Stimulated activated CD4-positive, alpha-beta T cell treated with anti-CD3 and anti-CD28 coated beads, Interleukin-2, amount 100 ng/mL, for 4 hours (primary cell): ENCODE data around the gene LAMB4.
"Not testable (repeated sequence)": the region's sequence is repeated elsewhere in the genome, so short reads cannot be mapped to it uniquely, and the experiment has no call there.

ENCODE experiments used
- DNase-seq: peaks from one replicate; pipeline ENCODE4 v3.0.0-alpha.2; 2020; ENCODE audit warnings: low read depth

LAMB4 gene

GRCh38 chr7:108044345-108044744 lies 85.8 kb downstream of the LAMB4 start:
- DNase-seq = no peak

- no peak for DNase-seq
These were observed 91.2 kb downstream of the LAMB4 start for GRCh38 chr7:108038986-108039385.

- DNase-seq = no peak
These were observed 92.4 kb downstream of the LAMB4 start for GRCh38 chr7:108037741-108038140.

- DNase-seq = no peak
These were observed 93.0 kb downstream of the LAMB4 start for GRCh38 chr7:108037140-108037539.

- DNase-seq = no peak
These were observed 95.6 kb downstream of the LAMB4 start for GRCh38 chr7:108034586-108034985.

- DNase-seq = no peak
These were observed 96.2 kb downstream of the LAMB4 start for GRCh38 chr7:108033776-108034497.

- not testable (repeated sequence) for DNase-seq
These were observed 96.9 kb downstream of the LAMB4 start for GRCh38 chr7:108033309-108033708.

- no peak for DNase-seq
These were observed 99.6 kb downstream of the LAMB4 start for GRCh38 chr7:108030516-108030915.

- DNase-seq = no peak
These were observed 101.1 kb downstream of the LAMB4 start for GRCh38 chr7:108029034-108029433.

GRCh38 chr7:108028111-108028510 lies 102.0 kb downstream of the LAMB4 start:
- DNase-seq = no peak

- no peak for DNase-seq
These were observed 102.9 kb downstream of the LAMB4 start for GRCh38 chr7:108027239-108027638.

GRCh38 chr7:108026647-108027046 lies 103.5 kb downstream of the LAMB4 start:
- DNase-seq = no peak

- no peak for DNase-seq
These were observed 104.0 kb downstream of the LAMB4 start for GRCh38 chr7:108026116-108026515.

GRCh38 chr7:108024538-108024937 lies 105.6 kb downstream of the LAMB4 start:
- DNase-seq = no peak

GRCh38 chr7:108020585-108020984 lies 109.6 kb downstream of the LAMB4 start:
- no peak for DNase-seq

- no peak for DNase-seq
These were observed 111.5 kb downstream of the LAMB4 start for GRCh38 chr7:108018668-108019067.

GRCh38 chr7:108017776-108018151 lies 112.4 kb downstream of the LAMB4 start:
- DNase-seq = no peak

- DNase-seq = no peak
These were observed 113.1 kb downstream of the LAMB4 start for GRCh38 chr7:108016841-108017775.

GRCh38 chr7:108015740-108016139 lies 114.4 kb downstream of the LAMB4 start:
- no peak for DNase-seq

- DNase-seq = no peak
These were observed 115.1 kb downstream of the LAMB4 start for GRCh38 chr7:108014747-108015682.

- no peak for DNase-seq
These were observed 115.9 kb downstream of the LAMB4 start for GRCh38 chr7:108014215-108014614.
